ENCODE measurements around the gene SLC12A5.

SLC12A5 gene

DNA sequence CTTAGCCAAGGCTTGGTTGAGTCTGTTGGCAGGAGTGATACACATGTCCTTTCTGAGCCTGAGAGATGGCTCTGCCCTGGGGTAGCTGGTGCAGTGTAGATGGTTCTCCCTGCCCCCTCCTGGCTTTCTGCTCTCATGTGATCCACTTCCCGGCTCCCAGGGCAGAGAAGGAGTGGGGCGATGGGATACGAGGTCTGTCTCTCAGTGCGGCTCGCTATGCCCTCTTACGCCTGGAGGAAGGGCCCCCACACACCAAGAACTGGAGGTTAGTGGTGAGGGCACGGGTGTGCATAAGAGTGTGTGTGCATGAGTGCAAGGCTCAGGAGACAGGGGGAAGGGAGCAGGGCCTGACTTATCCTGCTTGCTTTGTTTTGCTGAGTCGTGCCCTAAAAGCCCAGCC lies 18.8 kb downstream of the SLC12A5 start:
- no peak for DNase-seq (ENCODE audit: extremely low spot score)
- TF ChIP-seq, protein P1, sequence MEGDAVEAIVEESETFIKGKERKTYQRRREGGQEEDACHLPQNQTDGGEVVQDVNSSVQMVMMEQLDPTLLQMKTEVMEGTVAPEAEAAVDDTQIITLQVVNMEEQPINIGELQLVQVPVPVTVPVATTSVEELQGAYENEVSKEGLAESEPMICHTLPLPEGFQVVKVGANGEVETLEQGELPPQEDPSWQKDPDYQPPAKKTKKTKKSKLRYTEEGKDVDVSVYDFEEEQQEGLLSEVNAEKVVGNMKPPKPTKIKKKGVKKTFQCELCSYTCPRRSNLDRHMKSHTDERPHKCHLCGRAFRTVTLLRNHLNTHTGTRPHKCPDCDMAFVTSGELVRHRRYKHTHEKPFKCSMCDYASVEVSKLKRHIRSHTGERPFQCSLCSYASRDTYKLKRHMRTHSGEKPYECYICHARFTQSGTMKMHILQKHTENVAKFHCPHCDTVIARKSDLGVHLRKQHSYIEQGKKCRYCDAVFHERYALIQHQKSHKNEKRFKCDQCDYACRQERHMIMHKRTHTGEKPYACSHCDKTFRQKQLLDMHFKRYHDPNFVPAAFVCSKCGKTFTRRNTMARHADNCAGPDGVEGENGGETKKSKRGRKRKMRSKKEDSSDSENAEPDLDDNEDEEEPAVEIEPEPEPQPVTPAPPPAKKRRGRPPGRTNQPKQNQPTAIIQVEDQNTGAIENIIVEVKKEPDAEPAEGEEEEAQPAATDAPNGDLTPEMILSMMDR (IDR thresholded peaks at IDR 0.05; ENCODE audit: control extremely low read depth, extremely low read depth, low read depth, missing control alignments), result no peak
- ChIA-PET POLR2A (no interaction called here), CTCF (no interaction called here)

DNA sequence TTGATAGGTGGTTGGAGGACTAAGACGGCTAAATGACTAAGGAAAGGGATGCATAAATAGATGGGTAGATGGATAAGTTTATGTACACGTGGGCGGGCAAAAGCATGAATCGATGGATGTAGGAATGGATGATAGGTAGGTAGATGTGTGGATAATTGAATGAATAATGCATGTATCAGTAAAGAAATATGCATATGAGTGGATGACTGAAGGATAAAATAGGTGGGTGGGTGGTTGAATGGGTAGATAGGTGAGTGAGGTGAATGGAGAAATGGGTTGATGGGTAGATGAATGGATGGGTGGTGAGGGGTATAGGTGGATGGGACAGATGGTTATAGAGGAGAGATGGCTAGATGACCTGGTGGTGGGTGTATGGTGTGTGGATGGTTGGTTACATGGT lies 20.2 kb downstream of the SLC12A5 start:
- TF ChIP-seq, protein P1 (IDR thresholded peaks at IDR 0.05; ENCODE audit: control extremely low read depth, extremely low read depth, low read depth, missing control alignments), result no peak
- CTCF ChIA-PET, result no interaction called here
- POLR2A ChIA-PET, result no interaction called here
- DNase-seq (ENCODE audit: extremely low spot score), result no peak

DNA sequence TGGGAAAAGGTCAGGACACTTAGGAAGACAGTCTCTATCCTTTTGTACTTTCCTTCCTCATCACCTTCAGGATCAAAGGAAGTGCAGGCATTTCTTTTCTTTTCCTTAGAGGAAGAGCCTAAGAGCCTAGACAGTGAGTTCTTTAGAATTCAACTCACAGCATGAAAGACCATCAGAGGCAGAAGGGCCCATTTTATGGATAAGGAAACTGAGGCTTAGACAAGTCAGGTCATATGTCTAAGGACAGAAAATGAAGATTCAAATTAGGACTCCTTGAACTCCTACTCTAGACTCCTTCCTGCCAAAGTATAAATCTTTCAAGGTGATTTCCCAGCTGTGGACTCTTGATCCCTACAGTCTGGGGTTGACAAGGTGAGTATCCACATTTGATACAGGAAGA lies 20.8 kb downstream of the SLC12A5 start:
- ChIA-PET CTCF (no interaction called here), POLR2A (no interaction called here)
- TF ChIP-seq, protein P1 (IDR thresholded peaks at IDR 0.05; ENCODE audit: control extremely low read depth, extremely low read depth, low read depth, missing control alignments), result no peak
- DNase-seq (ENCODE audit: extremely low spot score), result no peak

DNA sequence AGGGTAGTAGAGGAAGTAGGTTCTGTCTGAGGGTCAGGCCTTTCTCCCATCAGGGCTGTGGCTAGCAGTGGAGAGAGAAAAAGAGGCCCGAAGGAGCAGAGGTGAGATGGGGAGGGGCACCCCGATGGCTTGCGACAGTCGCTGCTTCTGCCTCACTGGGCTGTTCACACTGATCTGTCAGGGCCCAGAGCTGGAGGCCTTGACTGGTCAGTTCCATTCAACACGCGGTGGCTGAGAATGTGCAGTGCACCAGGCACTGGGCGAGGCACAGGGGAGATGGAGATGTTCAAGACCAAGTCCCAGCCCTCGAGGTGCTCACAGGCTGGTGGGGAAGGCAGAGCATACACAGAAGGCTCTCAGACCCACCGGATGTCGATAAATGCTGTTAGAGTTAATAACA lies 21.4 kb downstream of the SLC12A5 start:
- no peak for DNase-seq (ENCODE audit: extremely low spot score)
- TF ChIP-seq, protein P1 (IDR thresholded peaks at IDR 0.05; ENCODE audit: control extremely low read depth, extremely low read depth, low read depth, missing control alignments), result no peak
- ChIA-PET CTCF (no interaction called here), POLR2A (no interaction called here)

DNA sequence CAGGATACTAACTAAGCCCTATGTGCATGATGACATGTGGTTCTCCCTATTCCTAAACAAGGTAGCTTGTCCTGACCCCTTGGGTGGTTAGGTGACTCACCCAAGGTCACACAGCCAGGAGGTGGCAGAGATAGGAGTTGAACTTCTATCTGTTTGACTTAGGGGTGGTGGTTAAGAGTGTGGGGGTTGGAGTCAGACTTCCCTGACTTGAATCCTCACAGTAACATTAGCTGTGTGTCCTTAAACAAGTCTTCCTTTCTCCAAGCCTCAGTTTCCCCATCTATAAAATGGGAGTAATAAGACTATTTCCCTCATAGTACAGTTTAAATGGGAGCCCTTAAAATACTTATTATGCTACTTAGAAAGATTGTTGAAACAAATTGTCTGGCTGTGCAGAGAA lies 21.9 kb downstream of the SLC12A5 start:
- ChIA-PET POLR2A (no interaction called here), CTCF (interaction anchor here (0.9 to 1.4 kb wide), 2 partner anchors 13 to 38 kb away, joined by 3 read pairs; no protein-coding TSS in a partner anchor)
- DNase-seq (ENCODE audit: extremely low spot score), result no peak
- TF ChIP-seq, protein P1 (IDR thresholded peaks at IDR 0.05; ENCODE audit: control extremely low read depth, extremely low read depth, low read depth, missing control alignments), result no peak

DNA sequence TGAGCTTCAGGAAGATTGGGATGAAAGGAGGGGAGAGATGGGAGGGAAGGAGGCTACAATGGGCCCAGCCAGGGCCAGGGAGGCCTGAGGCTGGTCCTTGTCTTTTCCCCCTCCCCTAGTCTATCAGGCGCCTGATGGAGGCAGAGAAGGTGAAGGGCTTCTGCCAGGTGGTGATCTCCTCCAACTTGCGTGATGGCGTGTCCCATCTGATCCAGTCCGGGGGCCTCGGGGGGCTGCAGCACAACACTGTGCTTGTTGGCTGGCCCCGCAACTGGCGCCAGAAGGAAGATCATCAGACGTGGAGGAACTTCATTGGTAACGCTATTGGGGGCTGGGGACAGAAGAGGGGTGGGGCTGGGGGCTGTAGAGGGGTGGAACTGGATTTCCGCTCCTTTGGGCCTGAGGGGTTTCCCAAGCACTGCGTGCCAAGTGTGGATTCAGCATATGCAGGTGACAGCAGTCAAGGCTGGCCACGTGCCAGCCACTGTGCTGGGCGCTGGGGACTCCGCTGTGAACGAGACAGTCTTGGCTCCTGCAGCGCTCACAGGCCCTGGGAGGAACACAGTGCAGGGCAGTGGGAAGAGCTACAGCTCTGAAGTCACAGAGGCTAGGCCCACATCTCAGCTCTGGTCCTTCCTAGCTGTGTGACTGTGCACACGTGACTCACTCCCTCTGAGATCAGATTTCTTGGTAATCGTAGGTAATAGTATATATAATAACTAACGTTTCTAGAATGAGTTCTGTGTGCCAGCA lies 22.7 kb downstream of the SLC12A5 start:
- DNase-seq (ENCODE audit: extremely low spot score), result no peak
- POLR2A ChIA-PET, result no interaction called here
- TF ChIP-seq, protein P1 (IDR thresholded peaks at IDR 0.05; ENCODE audit: control extremely low read depth, extremely low read depth, low read depth, missing control alignments), result no peak
- CTCF ChIA-PET, result interaction anchor here (0.9 to 1.4 kb wide), 2 partner anchors 14 to 39 kb away, joined by 3 read pairs; no protein-coding TSS in a partner anchor
